ENCODE data around the gene FAM107B. TPM values are rescaled to one million over a fixed set of nuclear protein-coding genes. Genes with fewer than 3 reads are reported as not detected.
A peak's percentile ranks its signal among the peaks of the same experiment; 100 is the strongest.

The FAM107B gene
- total and polyA plus RNA-seq, 10 of the 15 experiments (the other 5 are each of a cell fraction or from before 2014, with no cell fraction given) = 22.9 to 162 (median 86.6) TPM

DNA sequence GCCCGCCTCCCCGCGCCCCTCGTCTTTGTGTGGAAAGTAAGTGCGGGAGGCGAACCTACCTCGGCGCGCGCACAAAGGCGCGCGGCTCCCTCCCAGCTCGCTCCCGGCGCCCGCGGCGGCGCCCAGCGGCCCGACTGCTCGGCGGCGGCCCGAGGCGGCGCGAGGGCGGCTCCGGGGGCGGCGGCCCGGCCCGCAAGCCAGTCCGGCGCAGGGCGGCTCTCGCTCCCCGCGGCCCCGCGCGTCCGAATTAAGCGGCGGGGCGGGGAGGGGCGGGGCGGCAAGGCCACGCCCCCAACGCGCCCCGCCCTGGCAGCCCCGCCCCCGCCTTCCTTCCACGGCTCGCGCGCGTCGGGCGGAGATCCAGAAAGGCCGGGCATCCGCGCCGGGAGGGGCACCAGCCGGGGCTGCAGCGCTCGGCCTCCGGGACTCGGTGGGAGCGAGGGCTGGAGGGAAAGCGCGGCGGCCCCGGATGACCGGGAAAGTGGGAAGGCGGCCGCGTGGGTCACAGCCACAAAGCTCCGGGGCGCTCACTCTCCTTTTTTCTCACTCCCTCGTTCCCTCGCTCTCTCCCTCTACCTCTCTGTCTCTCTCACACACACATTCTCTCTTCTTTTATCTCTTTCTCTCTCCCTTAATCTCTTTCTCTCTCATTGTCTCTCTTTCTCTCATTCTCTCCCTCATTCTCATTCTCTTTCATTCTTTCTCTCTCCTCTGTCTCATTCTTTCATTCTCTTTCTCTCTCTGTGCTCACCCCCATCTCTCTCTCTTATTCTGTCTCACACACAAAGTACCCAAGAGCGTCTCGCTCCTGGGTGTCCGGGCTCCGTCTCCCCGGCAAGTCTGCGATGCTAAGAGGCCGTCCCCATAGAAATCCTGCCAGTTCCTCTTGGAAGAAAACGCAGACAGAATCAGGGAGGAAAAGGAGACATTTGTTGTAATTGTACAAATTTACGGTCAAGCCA is 170.2 kb downstream of the FAM107B start (continued):
- TF ChIP-seq ZNF384 (IDR thresholded peaks at IDR 0.05; ENCODE audit: borderline replicate concordance, low read depth, low read length) (no peak), POLR2AphosphoS2 (IDR thresholded peaks at IDR 0.05; ENCODE audit: low read depth, low read length) (0 out of 2 replicates have a peak, but pooled peaks have one; percentile 64), ZBED1 (IDR thresholded peaks at IDR 0.05; ENCODE audit: borderline replicate concordance) (no peak), TBL1XR1 (IDR thresholded peaks at IDR 0.05; ENCODE audit: low read depth, low read length) (no peak), WRNIP1 (IDR thresholded peaks at IDR 0.05; ENCODE audit: borderline replicate concordance, low read depth, low read length) (no peak), KLF5 (IDR thresholded peaks at IDR 0.05; ENCODE audit: partially characterized antibody) (no peak), RFX5 (IDR thresholded peaks at IDR 0.05; ENCODE audit: low read depth, low read length) (no peak), MYC (IDR thresholded peaks at IDR 0.05; ENCODE audit: insufficient read depth, insufficient read length, insufficient replicate concordance, low read length, severe bottlenecking) (no peak), POLR2A (IDR thresholded peaks at IDR 0.05; ENCODE audit: low read depth, low read length) (peak; percentile 85), SUPT20H (IDR thresholded peaks at IDR 0.05; ENCODE audit: borderline replicate concordance, control insufficient read depth, low read depth, low read length) (no peak), ZZZ3 (IDR thresholded peaks at IDR 0.05; ENCODE audit: control insufficient read depth, insufficient read length, low read depth) (no peak), GATAD2B (conservative IDR thresholded peaks at IDR 0.05; ENCODE audit: low read depth) (peak; percentile 82), MTA3 (IDR thresholded peaks at IDR 0.05; ENCODE audit: borderline replicate concordance, low read length) (0 out of 2 replicates have a peak, but pooled peaks have one; percentile 10), ZSCAN29 (IDR thresholded peaks at IDR 0.05) (no peak), DPF2 (IDR thresholded peaks at IDR 0.05) (peak; percentile 30; the same call in 1 of the 2 replicates), YY1 (IDR thresholded peaks at IDR 0.05; ENCODE audit: low read depth, low read length) (0 out of 2 replicates have a peak, but pooled peaks have one; percentile 21), SMC3 (IDR thresholded peaks at IDR 0.05; ENCODE audit: borderline replicate concordance, low read length) (no peak), FOXM1 (IDR thresholded peaks at IDR 0.05; ENCODE audit: low read depth, low read length) (no peak)
- TF ChIP-seq, protein P1, sequence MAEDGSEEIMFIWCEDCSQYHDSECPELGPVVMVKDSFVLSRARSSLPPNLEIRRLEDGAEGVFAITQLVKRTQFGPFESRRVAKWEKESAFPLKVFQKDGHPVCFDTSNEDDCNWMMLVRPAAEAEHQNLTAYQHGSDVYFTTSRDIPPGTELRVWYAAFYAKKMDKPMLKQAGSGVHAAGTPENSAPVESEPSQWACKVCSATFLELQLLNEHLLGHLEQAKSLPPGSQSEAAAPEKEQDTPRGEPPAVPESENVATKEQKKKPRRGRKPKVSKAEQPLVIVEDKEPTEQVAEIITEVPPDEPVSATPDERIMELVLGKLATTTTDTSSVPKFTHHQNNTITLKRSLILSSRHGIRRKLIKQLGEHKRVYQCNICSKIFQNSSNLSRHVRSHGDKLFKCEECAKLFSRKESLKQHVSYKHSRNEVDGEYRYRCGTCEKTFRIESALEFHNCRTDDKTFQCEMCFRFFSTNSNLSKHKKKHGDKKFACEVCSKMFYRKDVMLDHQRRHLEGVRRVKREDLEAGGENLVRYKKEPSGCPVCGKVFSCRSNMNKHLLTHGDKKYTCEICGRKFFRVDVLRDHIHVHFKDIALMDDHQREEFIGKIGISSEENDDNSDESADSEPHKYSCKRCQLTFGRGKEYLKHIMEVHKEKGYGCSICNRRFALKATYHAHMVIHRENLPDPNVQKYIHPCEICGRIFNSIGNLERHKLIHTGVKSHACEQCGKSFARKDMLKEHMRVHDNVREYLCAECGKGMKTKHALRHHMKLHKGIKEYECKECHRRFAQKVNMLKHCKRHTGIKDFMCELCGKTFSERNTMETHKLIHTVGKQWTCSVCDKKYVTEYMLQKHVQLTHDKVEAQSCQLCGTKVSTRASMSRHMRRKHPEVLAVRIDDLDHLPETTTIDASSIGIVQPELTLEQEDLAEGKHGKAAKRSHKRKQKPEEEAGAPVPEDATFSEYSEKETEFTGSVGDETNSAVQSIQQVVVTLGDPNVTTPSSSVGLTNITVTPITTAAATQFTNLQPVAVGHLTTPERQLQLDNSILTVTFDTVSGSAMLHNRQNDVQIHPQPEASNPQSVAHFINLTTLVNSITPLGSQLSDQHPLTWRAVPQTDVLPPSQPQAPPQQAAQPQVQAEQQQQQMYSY (CRISPR knock-in tag; IDR thresholded peaks at IDR 0.05) = no peak
- TF ChIP-seq, protein P2, sequence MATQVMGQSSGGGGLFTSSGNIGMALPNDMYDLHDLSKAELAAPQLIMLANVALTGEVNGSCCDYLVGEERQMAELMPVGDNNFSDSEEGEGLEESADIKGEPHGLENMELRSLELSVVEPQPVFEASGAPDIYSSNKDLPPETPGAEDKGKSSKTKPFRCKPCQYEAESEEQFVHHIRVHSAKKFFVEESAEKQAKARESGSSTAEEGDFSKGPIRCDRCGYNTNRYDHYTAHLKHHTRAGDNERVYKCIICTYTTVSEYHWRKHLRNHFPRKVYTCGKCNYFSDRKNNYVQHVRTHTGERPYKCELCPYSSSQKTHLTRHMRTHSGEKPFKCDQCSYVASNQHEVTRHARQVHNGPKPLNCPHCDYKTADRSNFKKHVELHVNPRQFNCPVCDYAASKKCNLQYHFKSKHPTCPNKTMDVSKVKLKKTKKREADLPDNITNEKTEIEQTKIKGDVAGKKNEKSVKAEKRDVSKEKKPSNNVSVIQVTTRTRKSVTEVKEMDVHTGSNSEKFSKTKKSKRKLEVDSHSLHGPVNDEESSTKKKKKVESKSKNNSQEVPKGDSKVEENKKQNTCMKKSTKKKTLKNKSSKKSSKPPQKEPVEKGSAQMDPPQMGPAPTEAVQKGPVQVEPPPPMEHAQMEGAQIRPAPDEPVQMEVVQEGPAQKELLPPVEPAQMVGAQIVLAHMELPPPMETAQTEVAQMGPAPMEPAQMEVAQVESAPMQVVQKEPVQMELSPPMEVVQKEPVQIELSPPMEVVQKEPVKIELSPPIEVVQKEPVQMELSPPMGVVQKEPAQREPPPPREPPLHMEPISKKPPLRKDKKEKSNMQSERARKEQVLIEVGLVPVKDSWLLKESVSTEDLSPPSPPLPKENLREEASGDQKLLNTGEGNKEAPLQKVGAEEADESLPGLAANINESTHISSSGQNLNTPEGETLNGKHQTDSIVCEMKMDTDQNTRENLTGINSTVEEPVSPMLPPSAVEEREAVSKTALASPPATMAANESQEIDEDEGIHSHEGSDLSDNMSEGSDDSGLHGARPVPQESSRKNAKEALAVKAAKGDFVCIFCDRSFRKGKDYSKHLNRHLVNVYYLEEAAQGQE (IDR thresholded peaks at IDR 0.05; ENCODE audit: low read depth, low read length) = no peak

Data from GM12878 (cell line).